ENCODE measurements around the gene AKIRIN1.
"Not testable (repeated sequence)": the region's sequence is repeated elsewhere in the genome, so short reads cannot be mapped to it uniquely, and the experiment has no call there.

AKIRIN1 gene

GRCh38 chr1:39045231-39045630, 54.2 kb downstream of the AKIRIN1 start:
- Histone ChIP-seq H3K4me3 (ENCODE audit: low read depth in 1 of 2, low read length in 1 of 2) (no peak overlapping the region), H3K4me1 (ENCODE audit: control insufficient read depth in 1 of 2, insufficient read depth in 1 of 2, low read depth in 1 of 2, low read length in 1 of 2) (peaks cover 6 to 7% of the 10 kb centered on the region in 2 experiments), H3K27me3 (no peaks in the 10 kb centered on the region), H3K36me3 (peaks cover 6% of the 10 kb centered on the region), H3K9me3 (no peaks in the 10 kb centered on the region), H3K27ac (no peak overlapping the region)
- TF ChIP-seq CTCF (IDR thresholded peaks at IDR 0.05): no peak

- Histone ChIP-seq H3K27ac (no peak overlapping the region), H3K27me3 (no peaks in the 10 kb centered on the region), H3K36me3 (peaks cover 6% of the 10 kb centered on the region), H3K4me1 (ENCODE audit: control insufficient read depth in 1 of 2, insufficient read depth in 1 of 2, low read depth in 1 of 2, low read length in 1 of 2) (peaks cover 6 to 7% of the 10 kb centered on the region in 2 experiments), H3K4me3 (ENCODE audit: low read depth in 1 of 2, low read length in 1 of 2) (no peak overlapping the region), H3K9me3 (no peaks in the 10 kb centered on the region)
- no peak for TF ChIP-seq CTCF (IDR thresholded peaks at IDR 0.05)
Measured at GRCh38 chr1:39046613-39047210, 55.6 kb downstream of the AKIRIN1 start.

GRCh38 chr1:39047374-39048229, 56.5 kb downstream of the AKIRIN1 start:
- Histone ChIP-seq H3K4me1 (ENCODE audit: control insufficient read depth in 1 of 2, insufficient read depth in 1 of 2, low read depth in 1 of 2, low read length in 1 of 2) (peaks cover 6 to 7% of the 10 kb centered on the region in 2 experiments), H3K4me3 (ENCODE audit: low read depth in 1 of 2, low read length in 1 of 2) (no peak overlapping the region), H3K36me3 (peaks cover 6% of the 10 kb centered on the region), H3K27ac (no peak overlapping the region), H3K9me3 (no peaks in the 10 kb centered on the region), H3K27me3 (no peaks in the 10 kb centered on the region)
- no peak for TF ChIP-seq CTCF (IDR thresholded peaks at IDR 0.05)

- Histone ChIP-seq H3K4me3 (ENCODE audit: low read depth in 1 of 2, low read length in 1 of 2) (no peak overlapping the region), H3K9me3 (no peaks in the 10 kb centered on the region), H3K36me3 (peaks cover 6% of the 10 kb centered on the region), H3K27ac (no peak overlapping the region), H3K27me3 (no peaks in the 10 kb centered on the region), H3K4me1 (ENCODE audit: control insufficient read depth in 1 of 2, insufficient read depth in 1 of 2, low read depth in 1 of 2, low read length in 1 of 2) (peaks cover 3 to 4% of the 10 kb centered on the region in 2 experiments)
- TF ChIP-seq CTCF (IDR thresholded peaks at IDR 0.05): no peak
Measured at GRCh38 chr1:39048745-39049370, 57.8 kb downstream of the AKIRIN1 start.

- no peaks in the 10 kb centered on the region for H3K4me1 ChIP-seq (ENCODE audit: control insufficient read depth in 1 of 2, insufficient read depth in 1 of 2, low read depth in 1 of 2, low read length in 1 of 2)
- no peaks in the 10 kb centered on the region for H3K27me3 ChIP-seq
- H3K36me3 ChIP-seq: peaks cover 6% of the 10 kb centered on the region
- TF ChIP-seq CTCF (IDR thresholded peaks at IDR 0.05): no peak
- no peak overlapping the region for H3K27ac ChIP-seq
- no peak overlapping the region for H3K4me3 ChIP-seq (ENCODE audit: low read depth in 1 of 2, low read length in 1 of 2)
- H3K9me3 ChIP-seq: no peaks in the 10 kb centered on the region
Measured at GRCh38 chr1:39050001-39050400, 58.9 kb downstream of the AKIRIN1 start.

- H3K9me3 ChIP-seq; H3K36me3 ChIP-seq; H3K4me3 ChIP-seq (ENCODE audit: low read depth in 1 of 2, low read length in 1 of 2); H3K27ac ChIP-seq; H3K27me3 ChIP-seq; H3K4me1 ChIP-seq (ENCODE audit: control insufficient read depth in 1 of 2, insufficient read depth in 1 of 2, low read depth in 1 of 2, low read length in 1 of 2): not testable (repeated sequence)
Measured at GRCh38 chr1:39051193-39051850, 60.2 kb downstream of the AKIRIN1 start.

Measured in neutrophil (primary cell).